ENCODE results near the gene ZNF749. TPM values are rescaled to one million over a fixed set of nuclear protein-coding genes. Genes with fewer than 3 reads are reported as not detected.

Gene ZNF749
- total RNA-seq, 5 donors from 2014 or later (not counting 1 experiment from before 2014, with no cell fraction given) = 6.8 to 21.3 (median 18.2) TPM

- peak overlapping the region; percentile 74 to 85 for H3K4me3 ChIP-seq (ENCODE audit: control insufficient read depth in 1 of 2, extremely low read depth in 1 of 2, low read length in 1 of 2)
- peak overlapping the region; percentile 86 to 95 for H3K27ac Mint-ChIP-seq
- no peak overlapping the region for H3K27ac ChIP-seq (ENCODE audit: low read length)
- DNase-seq (peak in 2 of 35 experiments; percentile 1 to 26), ATAC-seq (replicated peaks in 1 of 4) (peak in 3 of 4 experiments; percentile 2 to 7 (median 4))
- H3K36me3 ChIP-seq (ENCODE audit: control insufficient read depth in 2 of 2, extremely low read depth in 1 of 2, insufficient read depth in 1 of 2, low read length in 1 of 2) = peaks cover 8 to 13% of the 10 kb centered on the region in 2 donors
- CTCF ChIA-PET = interaction anchor here in 1 of 2 donors (0.6 kb wide), 1 partner anchor 346 kb away, joined by 3 read pairs; no protein-coding TSS in a partner anchor
- H3K27me3 ChIP-seq (replicated peaks in 1 of 2; ENCODE audit: control insufficient read depth in 2 of 2, extremely low read depth in 1 of 2, insufficient read depth in 2 of 2, low read length in 1 of 2) = no peaks in the 10 kb centered on the region
- H3K27me3 Mint-ChIP-seq = no peaks in the 10 kb centered on the region
- POLR2A ChIA-PET = no interaction called here
- peak overlapping the region; percentile 92 to 98 (median 97) for H3K4me3 Mint-ChIP-seq
- H3K4me1 Mint-ChIP-seq = peaks cover 23 to 32% (median 27%) of the 10 kb centered on the region in 3 donors
- H3K36me3 Mint-ChIP-seq = peaks cover 19% of the 10 kb centered on the region
- H3K9me3 Mint-ChIP-seq = peaks cover 3 to 14% (median 12%) of the 10 kb centered on the region in 3 donors
- H3K4me1 ChIP-seq (ENCODE audit: control insufficient read depth in 1 of 2, extremely low read depth in 1 of 2, insufficient read depth in 2 of 2, low read length in 2 of 2) = peaks cover 3 to 22% of the 10 kb centered on the region in 2 experiments
- H3K9me3 ChIP-seq = no peaks in the 10 kb centered on the region
- WGBS (ENCODE audit: insufficient coverage) = 35% methylated on average over 12 of the region's 15 CpGs
Measured at GRCh38 chr19:57434386-57435061, 601 bp upstream of the ZNF749 start.

GRCh38 chr19:57436417-57436816 lies 1.3 kb downstream of the ZNF749 start:
- H3K27ac Mint-ChIP-seq = peak overlapping the region in 1 of 2 donors; percentile 5
- Histone ChIP-seq H3K27ac (ENCODE audit: low read length) (no peak overlapping the region), H3K27me3 (replicated peaks in 1 of 2; ENCODE audit: control insufficient read depth in 2 of 2, extremely low read depth in 1 of 2, insufficient read depth in 2 of 2, low read length in 1 of 2) (no peaks in the 10 kb centered on the region), H3K9me3 (no peaks in the 10 kb centered on the region), H3K4me3 (ENCODE audit: control insufficient read depth in 1 of 2, extremely low read depth in 1 of 2, low read length in 1 of 2) (no peak overlapping the region), H3K4me1 (ENCODE audit: control insufficient read depth in 1 of 2, extremely low read depth in 1 of 2, insufficient read depth in 2 of 2, low read length in 2 of 2) (peaks cover 3 to 22% of the 10 kb centered on the region in 2 experiments), H3K36me3 (ENCODE audit: control insufficient read depth in 2 of 2, extremely low read depth in 1 of 2, insufficient read depth in 1 of 2, low read length in 1 of 2) (peaks cover 8 to 16% of the 10 kb centered on the region in 2 donors)
- WGBS (ENCODE audit: insufficient coverage) = no CpG with 5 or more reads among the region's 1 CpG
- ATAC-seq (replicated peaks in 1 of 4) = no peak
- POLR2A ChIA-PET = interaction anchor here in 1 of 2 donors (0.6 kb wide), 1 partner anchor 1023 kb away, joined by 4 read pairs; no protein-coding TSS in a partner anchor
- H3K4me1 Mint-ChIP-seq = peaks cover 23 to 44% (median 27%) of the 10 kb centered on the region in 3 donors
- H3K4me3 Mint-ChIP-seq = peak overlapping the region; percentile 92 to 98 (median 97)
- peaks cover 36% of the 10 kb centered on the region for H3K36me3 Mint-ChIP-seq
- H3K9me3 Mint-ChIP-seq = peaks cover 19 to 27% (median 24%) of the 10 kb centered on the region in 3 donors
- no peak for DNase-seq
- CTCF ChIA-PET = interaction anchor here in 1 of 2 donors (0.6 kb wide), 1 partner anchor 274 kb away, joined by 4 read pairs; no protein-coding TSS in a partner anchor
- no peaks in the 10 kb centered on the region for H3K27me3 Mint-ChIP-seq

GRCh38 chr19:57437931-57438330 lies 2.8 kb downstream of the ZNF749 start:
- CTCF ChIA-PET = no interaction called here
- Histone ChIP-seq H3K4me3 (ENCODE audit: control insufficient read depth in 1 of 2, extremely low read depth in 1 of 2, low read length in 1 of 2) (no peak overlapping the region), H3K27me3 (replicated peaks in 1 of 2; ENCODE audit: control insufficient read depth in 2 of 2, extremely low read depth in 1 of 2, insufficient read depth in 2 of 2, low read length in 1 of 2) (no peaks in the 10 kb centered on the region), H3K36me3 (ENCODE audit: control insufficient read depth in 2 of 2, extremely low read depth in 1 of 2, insufficient read depth in 1 of 2, low read length in 1 of 2) (peaks cover 8 to 30% of the 10 kb centered on the region in 2 donors), H3K9me3 (peaks cover 2% of the 10 kb centered on the region), H3K27ac (ENCODE audit: low read length) (no peak overlapping the region), H3K4me1 (ENCODE audit: control insufficient read depth in 1 of 2, extremely low read depth in 1 of 2, insufficient read depth in 2 of 2, low read length in 2 of 2) (peaks cover 3 to 22% of the 10 kb centered on the region in 2 experiments)
- peaks cover 51% of the 10 kb centered on the region for H3K36me3 Mint-ChIP-seq
- H3K4me1 Mint-ChIP-seq = peaks cover 23 to 44% (median 27%) of the 10 kb centered on the region in 3 donors
- WGBS (ENCODE audit: insufficient coverage) = 82% methylated on average over 2 of the region's 4 CpGs
- no peak overlapping the region for H3K4me3 Mint-ChIP-seq
- peaks cover 28 to 41% (median 33%) of the 10 kb centered on the region in 3 donors for H3K9me3 Mint-ChIP-seq
- H3K27ac Mint-ChIP-seq = no peak overlapping the region
- DNase-seq = no peak
- H3K27me3 Mint-ChIP-seq = no peaks in the 10 kb centered on the region
- POLR2A ChIA-PET = interaction anchor here in 1 of 2 donors (0.6 kb wide), 2 partner anchors 62 to 380 kb away, joined by 3 read pairs; partner anchors contain the start of gene ZNF773
- ATAC-seq (replicated peaks in 1 of 4) = no peak

- Histone ChIP-seq H3K9me3 (peaks cover 2% of the 10 kb centered on the region), H3K27ac (ENCODE audit: low read length) (no peak overlapping the region), H3K4me3 (ENCODE audit: control insufficient read depth in 1 of 2, extremely low read depth in 1 of 2, low read length in 1 of 2) (no peak overlapping the region), H3K36me3 (ENCODE audit: control insufficient read depth in 2 of 2, extremely low read depth in 1 of 2, insufficient read depth in 1 of 2, low read length in 1 of 2) (peaks cover 11 to 39% of the 10 kb centered on the region in 2 donors), H3K4me1 (ENCODE audit: control insufficient read depth in 1 of 2, extremely low read depth in 1 of 2, insufficient read depth in 2 of 2, low read length in 2 of 2) (peaks cover 3 to 22% of the 10 kb centered on the region in 2 experiments), H3K27me3 (replicated peaks in 1 of 2; ENCODE audit: control insufficient read depth in 2 of 2, extremely low read depth in 1 of 2, insufficient read depth in 2 of 2, low read length in 1 of 2) (no peaks in the 10 kb centered on the region)
- ChIA-PET CTCF (no interaction called here), POLR2A (no interaction called here)
- WGBS (ENCODE audit: insufficient coverage) = 97% methylated on average over 8 of the region's 9 CpGs
- ATAC-seq (replicated peaks in 1 of 4) = no peak
- DNase-seq = no peak
- Mint-ChIP-seq H3K27ac (no peak overlapping the region), H3K9me3 (peaks cover 30 to 50% (median 40%) of the 10 kb centered on the region in 3 donors), H3K4me3 (no peak overlapping the region), H3K27me3 (no peaks in the 10 kb centered on the region), H3K36me3 (peaks cover 61% of the 10 kb centered on the region), H3K4me1 (peaks cover 23 to 44% (median 27%) of the 10 kb centered on the region in 3 donors)
Measured at GRCh38 chr19:57438925-57439324, 3.8 kb downstream of the ZNF749 start.

GRCh38 chr19:57441979-57442752 lies 7.0 kb downstream of the ZNF749 start:
- Mint-ChIP-seq H3K4me3 (no peak overlapping the region), H3K36me3 (peaks cover 84% of the 10 kb centered on the region), H3K27me3 (no peaks in the 10 kb centered on the region), H3K27ac (no peak overlapping the region), H3K9me3 (peaks cover 32 to 66% (median 52%) of the 10 kb centered on the region in 3 donors), H3K4me1 (peaks cover 0 to 20% (median 2%) of the 10 kb centered on the region in 3 donors)
- 100% methylated on average over 3 of the region's 7 CpGs for WGBS (ENCODE audit: insufficient coverage)
- H3K27me3 ChIP-seq (replicated peaks in 1 of 2; ENCODE audit: control insufficient read depth in 2 of 2, extremely low read depth in 1 of 2, insufficient read depth in 2 of 2, low read length in 1 of 2) = no peaks in the 10 kb centered on the region
- CTCF ChIA-PET = no interaction called here
- ATAC-seq (replicated peaks in 1 of 4) (no peak), DNase-seq (no peak)
- H3K9me3 ChIP-seq = peaks cover 8% of the 10 kb centered on the region
- POLR2A ChIA-PET = interaction anchor here in 1 of 2 donors (0.5 kb wide), 1 partner anchor 22 kb away, joined by 3 read pairs; no protein-coding TSS in a partner anchor
- H3K36me3 ChIP-seq (ENCODE audit: control insufficient read depth in 2 of 2, extremely low read depth in 1 of 2, insufficient read depth in 1 of 2, low read length in 1 of 2) = peaks cover 20 to 41% of the 10 kb centered on the region in 2 donors
- no peaks in the 10 kb centered on the region for H3K4me1 ChIP-seq (ENCODE audit: control insufficient read depth in 1 of 2, extremely low read depth in 1 of 2, insufficient read depth in 2 of 2, low read length in 2 of 2)
- H3K27ac ChIP-seq (ENCODE audit: low read length) = no peak overlapping the region
- H3K4me3 ChIP-seq (ENCODE audit: control insufficient read depth in 1 of 2, extremely low read depth in 1 of 2, low read length in 1 of 2) = peak overlapping the region in 1 of 2 donors; percentile 25

- H3K4me3 ChIP-seq (ENCODE audit: control insufficient read depth in 1 of 2, extremely low read depth in 1 of 2, low read length in 1 of 2) = no peak overlapping the region
- H3K9me3 ChIP-seq = peaks cover 11% of the 10 kb centered on the region
- H3K36me3 ChIP-seq (ENCODE audit: control insufficient read depth in 2 of 2, extremely low read depth in 1 of 2, insufficient read depth in 1 of 2, low read length in 1 of 2) = peaks cover 20 to 35% of the 10 kb centered on the region in 2 donors
- H3K27ac ChIP-seq (ENCODE audit: low read length) = no peak overlapping the region
- H3K27me3 ChIP-seq (replicated peaks in 1 of 2; ENCODE audit: control insufficient read depth in 2 of 2, extremely low read depth in 1 of 2, insufficient read depth in 2 of 2, low read length in 1 of 2) = no peaks in the 10 kb centered on the region
- ATAC-seq (replicated peaks in 1 of 4) (no peak), DNase-seq (no peak)
- Mint-ChIP-seq H3K4me1 (peaks cover 0 to 20% (median 0%) of the 10 kb centered on the region in 3 donors), H3K27ac (no peak overlapping the region), H3K9me3 (peaks cover 32 to 66% (median 52%) of the 10 kb centered on the region in 3 donors), H3K27me3 (no peaks in the 10 kb centered on the region), H3K4me3 (no peak overlapping the region), H3K36me3 (peaks cover 77% of the 10 kb centered on the region)
- ChIA-PET CTCF (no interaction called here), POLR2A (no interaction called here)
- 83% methylated on average over 3 of the region's 5 CpGs for WGBS (ENCODE audit: insufficient coverage)
- H3K4me1 ChIP-seq (ENCODE audit: control insufficient read depth in 1 of 2, extremely low read depth in 1 of 2, insufficient read depth in 2 of 2, low read length in 2 of 2) = no peaks in the 10 kb centered on the region
Measured at GRCh38 chr19:57443121-57443696, 8.1 kb downstream of the ZNF749 start.
